ENCODE measurements around the gene MPG. TPM values are rescaled to one million over a fixed set of nuclear protein-coding genes. Genes with fewer than 3 reads are reported as not detected.

The MPG gene
- total and polyA plus RNA-seq, 2 of the 8 experiments (the other 6 are each of a cell fraction or from before 2014, with no cell fraction given) = 37.6 to 83.7 TPM

DNA sequence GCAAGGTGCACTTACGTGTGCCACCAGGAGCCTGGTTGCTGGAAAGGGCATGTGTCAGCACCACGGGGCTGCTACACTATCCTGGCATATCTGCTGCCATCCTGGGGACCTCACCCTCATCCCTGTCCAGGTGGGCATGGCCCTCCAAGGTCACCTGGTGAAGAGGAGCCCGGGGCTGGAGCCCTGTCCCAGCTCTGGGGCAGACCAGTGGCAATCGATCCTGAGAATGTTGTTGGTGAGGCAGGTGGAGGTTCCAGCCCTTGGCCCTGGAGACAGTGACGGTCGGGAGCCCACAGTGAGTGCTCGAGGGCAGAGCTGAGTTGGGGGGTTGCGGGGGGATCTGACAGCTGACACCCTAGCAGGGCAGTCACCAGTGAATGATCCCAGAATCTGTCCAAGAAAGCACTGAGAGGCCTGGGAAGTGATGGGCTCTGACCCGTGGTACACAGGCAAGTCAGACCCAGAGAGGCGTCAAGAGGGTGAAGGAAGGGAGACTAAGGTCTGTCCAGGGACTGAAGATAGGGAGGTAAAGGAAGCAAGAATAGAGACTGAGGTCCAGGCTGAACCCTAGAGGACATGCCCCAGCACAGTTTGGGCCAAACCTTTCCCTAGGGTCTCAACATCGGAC, 42.2 kb upstream of the MPG start (continued):
- TF ChIP-seq EP300 (IDR thresholded peaks at IDR 0.05; ENCODE audit: borderline replicate concordance in 1 of 2, low read depth in 2 of 2, low read length in 2 of 2) (no peak), GABPA (IDR thresholded peaks at IDR 0.05; ENCODE audit: borderline replicate concordance, insufficient read depth, low read length) (no peak)

Measured in H1 (cell line).